ENCODE measurements around the gene SPACA6. TPM values are rescaled to one million over a fixed set of nuclear protein-coding genes. Genes with fewer than 3 reads are reported as not detected.

Gene SPACA6
- total and polyA plus RNA-seq, 2 of the 8 experiments (the other 6 are each of a cell fraction or from before 2014, with no cell fraction given) = 7.1 to 7.5 TPM

GRCh38 chr19:51664131-51664530, 29.0 kb upstream of the SPACA6 start (continued):
- TF ChIP-seq, protein P1, sequence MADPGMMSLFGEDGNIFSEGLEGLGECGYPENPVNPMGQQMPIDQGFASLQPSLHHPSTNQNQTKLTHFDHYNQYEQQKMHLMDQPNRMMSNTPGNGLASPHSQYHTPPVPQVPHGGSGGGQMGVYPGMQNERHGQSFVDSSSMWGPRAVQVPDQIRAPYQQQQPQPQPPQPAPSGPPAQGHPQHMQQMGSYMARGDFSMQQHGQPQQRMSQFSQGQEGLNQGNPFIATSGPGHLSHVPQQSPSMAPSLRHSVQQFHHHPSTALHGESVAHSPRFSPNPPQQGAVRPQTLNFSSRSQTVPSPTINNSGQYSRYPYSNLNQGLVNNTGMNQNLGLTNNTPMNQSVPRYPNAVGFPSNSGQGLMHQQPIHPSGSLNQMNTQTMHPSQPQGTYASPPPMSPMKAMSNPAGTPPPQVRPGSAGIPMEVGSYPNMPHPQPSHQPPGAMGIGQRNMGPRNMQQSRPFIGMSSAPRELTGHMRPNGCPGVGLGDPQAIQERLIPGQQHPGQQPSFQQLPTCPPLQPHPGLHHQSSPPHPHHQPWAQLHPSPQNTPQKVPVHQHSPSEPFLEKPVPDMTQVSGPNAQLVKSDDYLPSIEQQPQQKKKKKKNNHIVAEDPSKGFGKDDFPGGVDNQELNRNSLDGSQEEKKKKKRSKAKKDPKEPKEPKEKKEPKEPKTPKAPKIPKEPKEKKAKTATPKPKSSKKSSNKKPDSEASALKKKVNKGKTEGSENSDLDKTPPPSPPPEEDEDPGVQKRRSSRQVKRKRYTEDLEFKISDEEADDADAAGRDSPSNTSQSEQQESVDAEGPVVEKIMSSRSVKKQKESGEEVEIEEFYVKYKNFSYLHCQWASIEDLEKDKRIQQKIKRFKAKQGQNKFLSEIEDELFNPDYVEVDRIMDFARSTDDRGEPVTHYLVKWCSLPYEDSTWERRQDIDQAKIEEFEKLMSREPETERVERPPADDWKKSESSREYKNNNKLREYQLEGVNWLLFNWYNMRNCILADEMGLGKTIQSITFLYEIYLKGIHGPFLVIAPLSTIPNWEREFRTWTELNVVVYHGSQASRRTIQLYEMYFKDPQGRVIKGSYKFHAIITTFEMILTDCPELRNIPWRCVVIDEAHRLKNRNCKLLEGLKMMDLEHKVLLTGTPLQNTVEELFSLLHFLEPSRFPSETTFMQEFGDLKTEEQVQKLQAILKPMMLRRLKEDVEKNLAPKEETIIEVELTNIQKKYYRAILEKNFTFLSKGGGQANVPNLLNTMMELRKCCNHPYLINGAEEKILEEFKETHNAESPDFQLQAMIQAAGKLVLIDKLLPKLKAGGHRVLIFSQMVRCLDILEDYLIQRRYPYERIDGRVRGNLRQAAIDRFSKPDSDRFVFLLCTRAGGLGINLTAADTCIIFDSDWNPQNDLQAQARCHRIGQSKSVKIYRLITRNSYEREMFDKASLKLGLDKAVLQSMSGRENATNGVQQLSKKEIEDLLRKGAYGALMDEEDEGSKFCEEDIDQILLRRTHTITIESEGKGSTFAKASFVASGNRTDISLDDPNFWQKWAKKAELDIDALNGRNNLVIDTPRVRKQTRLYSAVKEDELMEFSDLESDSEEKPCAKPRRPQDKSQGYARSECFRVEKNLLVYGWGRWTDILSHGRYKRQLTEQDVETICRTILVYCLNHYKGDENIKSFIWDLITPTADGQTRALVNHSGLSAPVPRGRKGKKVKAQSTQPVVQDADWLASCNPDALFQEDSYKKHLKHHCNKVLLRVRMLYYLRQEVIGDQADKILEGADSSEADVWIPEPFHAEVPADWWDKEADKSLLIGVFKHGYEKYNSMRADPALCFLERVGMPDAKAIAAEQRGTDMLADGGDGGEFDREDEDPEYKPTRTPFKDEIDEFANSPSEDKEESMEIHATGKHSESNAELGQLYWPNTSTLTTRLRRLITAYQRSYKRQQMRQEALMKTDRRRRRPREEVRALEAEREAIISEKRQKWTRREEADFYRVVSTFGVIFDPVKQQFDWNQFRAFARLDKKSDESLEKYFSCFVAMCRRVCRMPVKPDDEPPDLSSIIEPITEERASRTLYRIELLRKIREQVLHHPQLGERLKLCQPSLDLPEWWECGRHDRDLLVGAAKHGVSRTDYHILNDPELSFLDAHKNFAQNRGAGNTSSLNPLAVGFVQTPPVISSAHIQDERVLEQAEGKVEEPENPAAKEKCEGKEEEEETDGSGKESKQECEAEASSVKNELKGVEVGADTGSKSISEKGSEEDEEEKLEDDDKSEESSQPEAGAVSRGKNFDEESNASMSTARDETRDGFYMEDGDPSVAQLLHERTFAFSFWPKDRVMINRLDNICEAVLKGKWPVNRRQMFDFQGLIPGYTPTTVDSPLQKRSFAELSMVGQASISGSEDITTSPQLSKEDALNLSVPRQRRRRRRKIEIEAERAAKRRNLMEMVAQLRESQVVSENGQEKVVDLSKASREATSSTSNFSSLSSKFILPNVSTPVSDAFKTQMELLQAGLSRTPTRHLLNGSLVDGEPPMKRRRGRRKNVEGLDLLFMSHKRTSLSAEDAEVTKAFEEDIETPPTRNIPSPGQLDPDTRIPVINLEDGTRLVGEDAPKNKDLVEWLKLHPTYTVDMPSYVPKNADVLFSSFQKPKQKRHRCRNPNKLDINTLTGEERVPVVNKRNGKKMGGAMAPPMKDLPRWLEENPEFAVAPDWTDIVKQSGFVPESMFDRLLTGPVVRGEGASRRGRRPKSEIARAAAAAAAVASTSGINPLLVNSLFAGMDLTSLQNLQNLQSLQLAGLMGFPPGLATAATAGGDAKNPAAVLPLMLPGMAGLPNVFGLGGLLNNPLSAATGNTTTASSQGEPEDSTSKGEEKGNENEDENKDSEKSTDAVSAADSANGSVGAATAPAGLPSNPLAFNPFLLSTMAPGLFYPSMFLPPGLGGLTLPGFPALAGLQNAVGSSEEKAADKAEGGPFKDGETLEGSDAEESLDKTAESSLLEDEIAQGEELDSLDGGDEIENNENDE (IDR thresholded peaks at IDR 0.05; ENCODE audit: insufficient replicate concordance, low read length) = no peak
- TF ChIP-seq POU5F1 (IDR thresholded peaks at IDR 0.05; ENCODE audit: low read depth, low read length) (no peak), EP300 (IDR thresholded peaks at IDR 0.05; ENCODE audit: borderline replicate concordance in 1 of 2, low read depth in 2 of 2, low read length in 2 of 2) (no peak), TEAD4 (IDR thresholded peaks at IDR 0.05; ENCODE audit: low read depth, low read length) (no peak), EZH2 (IDR thresholded peaks at IDR 0.05; ENCODE audit: low read depth, low read length, severe bottlenecking) (no peak), TCF12 (IDR thresholded peaks at IDR 0.05; ENCODE audit: low read depth, low read length) (no peak), ASH2L (IDR thresholded peaks at IDR 0.05; ENCODE audit: low read length) (no peak), CREB1 (IDR thresholded peaks at IDR 0.05) (no peak)
- TF ChIP-seq, protein P2, sequence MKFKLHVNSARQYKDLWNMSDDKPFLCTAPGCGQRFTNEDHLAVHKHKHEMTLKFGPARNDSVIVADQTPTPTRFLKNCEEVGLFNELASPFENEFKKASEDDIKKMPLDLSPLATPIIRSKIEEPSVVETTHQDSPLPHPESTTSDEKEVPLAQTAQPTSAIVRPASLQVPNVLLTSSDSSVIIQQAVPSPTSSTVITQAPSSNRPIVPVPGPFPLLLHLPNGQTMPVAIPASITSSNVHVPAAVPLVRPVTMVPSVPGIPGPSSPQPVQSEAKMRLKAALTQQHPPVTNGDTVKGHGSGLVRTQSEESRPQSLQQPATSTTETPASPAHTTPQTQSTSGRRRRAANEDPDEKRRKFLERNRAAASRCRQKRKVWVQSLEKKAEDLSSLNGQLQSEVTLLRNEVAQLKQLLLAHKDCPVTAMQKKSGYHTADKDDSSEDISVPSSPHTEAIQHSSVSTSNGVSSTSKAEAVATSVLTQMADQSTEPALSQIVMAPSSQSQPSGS (IDR thresholded peaks at IDR 0.05; ENCODE audit: low read length) = no peak
